Smooth muscle cell (in vitro differentiated cells): ENCODE data around the gene GALNT2. TPM values are rescaled to one million over a fixed set of nuclear protein-coding genes. Genes with fewer than 3 reads are reported as not detected.

Source experiments
- DNase-seq: peaks from one replicate; lab custom pipeline; 2025; ENCODE audit not compliant: unreplicated experiment; lab: John Stamatoyannopoulos, UW
- H2AFZ ChIP-seq: fragments of 200-600 bp; sonication (generic); 2 replicates; pipeline ENCODE4 v1.6.0; 2016; ENCODE audit warnings: antibody characterized with exemption, low read depth, mild to moderate bottlenecking
- H3F3A ChIP-seq: fragments of 200-600 bp; sonication (generic); 2 replicates; pipeline ENCODE4 v1.6.0; 2017; ENCODE audit warnings: antibody characterized with exemption, low read depth
- H3K27ac ChIP-seq: fragments of 200-600 bp; sonication (generic); 2 replicates; pipeline ENCODE4 v1.5.1; 2016; ENCODE audit warnings: low read depth, mild to moderate bottlenecking
- H3K27me3 ChIP-seq: fragments of 200-600 bp; sonication (generic); 2 replicates; pipeline ENCODE4 v1.6.1; 2016; ENCODE audit warnings: low read depth, mild to moderate bottlenecking
- H3K36me3 ChIP-seq: fragments of 200-600 bp; sonication (generic); 2 replicates; pipeline ENCODE4 v1.5.1; 2016; ENCODE audit warnings: low read depth
- H3K4me1 ChIP-seq: fragments of 200-600 bp; sonication (generic); 2 replicates; pipeline ENCODE4 v1.5.1; 2016; ENCODE audit warnings: low read depth
- H3K4me2 ChIP-seq: fragments of 200-600 bp; sonication (generic); 2 replicates; pipeline ENCODE4 v1.6.0; 2016; ENCODE audit warnings: mild to moderate bottlenecking
- H3K4me3 ChIP-seq: fragments of 200-600 bp; sonication (generic); 2 replicates; pipeline ENCODE4 v1.5.1; 2016; ENCODE audit warnings: mild to moderate bottlenecking
- H3K79me2 ChIP-seq: fragments of 200-600 bp; sonication (generic); 2 replicates; pipeline ENCODE4 v1.6.0; 2016; ENCODE audit warnings: low read depth, mild to moderate bottlenecking
- H3K9ac ChIP-seq: fragments of 200-600 bp; sonication (generic); 2 replicates; pipeline ENCODE4 v1.6.0; 2016; ENCODE audit warnings: low read depth
- H3K9me3 ChIP-seq: fragments of 200-600 bp; sonication (generic); replicated peaks from 2 replicates; pipeline ENCODE4 v1.5.1; 2016; ENCODE audit warnings: low read depth
- H4K20me1 ChIP-seq: fragments of 200-600 bp; sonication (generic); 2 replicates; pipeline ENCODE4 v1.6.0; 2016; ENCODE audit warnings: low read depth
- CTCF ChIP-seq: fragments of 200-600 bp; sonication (generic); IDR thresholded peaks from 2 replicates; pipeline ENCODE4 v1.5.1; 2017; ENCODE audit warnings: borderline replicate concordance, mild to moderate bottlenecking, antibody characterized with exemption; ENCODE audit not compliant: insufficient read depth, poor library complexity, severe bottlenecking
- WGBS: methylation state at CpG from one replicate; pipeline ENCODE4 v1.1.7; 2016; ENCODE audit warnings: low lambda C conversion rate; 5-methylcytosine and 5-hydroxymethylcytosine counted together
- polyA plus RNA-seq: library from polyadenylated mRNA; unstranded; fragments of >200 nt; fragmentation: Nextera tagmentation; extraction: Ambion mirVana; gene quantifications from 2 replicates; pipeline ENCODE4 v1.2.1, GENCODE V29; 2016
- total RNA-seq: library from RNA; depleted of rRNA; stranded (reverse); fragments of >200 nt; gene quantifications from 2 replicates; pipeline ENCODE4 v1.2.3, GENCODE V29; 2014

The GALNT2 gene
- total and polyA plus RNA-seq, 2 experiments from 2014 or later: 76.4 to 152 TPM

- 87% methylated on average over 3 of the region's 3 CpGs for WGBS
- H3K4me1 ChIP-seq: no peaks in the 10 kb centered on the region
- H4K20me1 ChIP-seq: no peaks in the 10 kb centered on the region
- no peak overlapping the region for H3K27ac ChIP-seq
- H3K9ac ChIP-seq: no peak overlapping the region
- no peak overlapping the region for H2AFZ ChIP-seq
- H3K4me3 ChIP-seq: no peak overlapping the region
- no peak overlapping the region for H3K4me2 ChIP-seq
- no peaks in the 10 kb centered on the region for H3K79me2 ChIP-seq
- no peaks in the 10 kb centered on the region for H3K36me3 ChIP-seq
- no peaks in the 10 kb centered on the region for H3K9me3 ChIP-seq
- H3F3A ChIP-seq: no peaks in the 10 kb centered on the region
- no peak for TF ChIP-seq CTCF
- DNase-seq: no peak
- no peaks in the 10 kb centered on the region for H3K27me3 ChIP-seq
Measured at GRCh38 chr1:230025686-230026085, 41.4 kb upstream of the GALNT2 start.

GRCh38 chr1:230026139-230026538 is 40.9 kb upstream of the GALNT2 start:
- no peak for TF ChIP-seq CTCF
- Histone ChIP-seq H3K4me1 (no peaks in the 10 kb centered on the region), H3K27ac (no peak overlapping the region), H3K79me2 (no peaks in the 10 kb centered on the region), H3K9me3 (no peaks in the 10 kb centered on the region), H4K20me1 (no peaks in the 10 kb centered on the region), H3F3A (no peaks in the 10 kb centered on the region), H3K36me3 (no peaks in the 10 kb centered on the region), H3K27me3 (no peaks in the 10 kb centered on the region), H3K4me3 (no peak overlapping the region), H2AFZ (no peak overlapping the region), H3K9ac (no peak overlapping the region), H3K4me2 (no peak overlapping the region)
- WGBS: 82% methylated on average over 1 of the region's 1 CpG
- DNase-seq: no peak

GRCh38 chr1:230026572-230026971 is 40.5 kb upstream of the GALNT2 start:
- no peak for TF ChIP-seq CTCF
- no peaks in the 10 kb centered on the region for H3F3A ChIP-seq
- H3K9ac ChIP-seq: no peak overlapping the region
- WGBS: 89% methylated on average over 5 of the region's 5 CpGs
- no peaks in the 10 kb centered on the region for H3K79me2 ChIP-seq
- no peak for DNase-seq
- H3K27ac ChIP-seq: no peak overlapping the region
- no peak overlapping the region for H2AFZ ChIP-seq
- no peaks in the 10 kb centered on the region for H3K9me3 ChIP-seq
- H3K4me1 ChIP-seq: no peaks in the 10 kb centered on the region
- no peaks in the 10 kb centered on the region for H3K27me3 ChIP-seq
- H4K20me1 ChIP-seq: no peaks in the 10 kb centered on the region
- H3K4me3 ChIP-seq: no peak overlapping the region
- H3K36me3 ChIP-seq: no peaks in the 10 kb centered on the region
- no peak overlapping the region for H3K4me2 ChIP-seq

- H3K4me3 ChIP-seq: no peak overlapping the region
- WGBS: 93% methylated on average over 11 of the region's 11 CpGs
- no peaks in the 10 kb centered on the region for H3F3A ChIP-seq
- H3K79me2 ChIP-seq: no peaks in the 10 kb centered on the region
- no peak for DNase-seq
- H2AFZ ChIP-seq: no peak overlapping the region
- TF ChIP-seq CTCF: no peak
- H3K27ac ChIP-seq: no peak overlapping the region
- H3K4me1 ChIP-seq: no peaks in the 10 kb centered on the region
- no peaks in the 10 kb centered on the region for H3K36me3 ChIP-seq
- H3K9me3 ChIP-seq: no peaks in the 10 kb centered on the region
- H3K27me3 ChIP-seq: no peaks in the 10 kb centered on the region
- no peaks in the 10 kb centered on the region for H4K20me1 ChIP-seq
- no peak overlapping the region for H3K9ac ChIP-seq
- no peak overlapping the region for H3K4me2 ChIP-seq
Measured at GRCh38 chr1:230028602-230029223, 38.3 kb upstream of the GALNT2 start.
